Measurements from ENCODE around the gene KLHL22. TPM values are rescaled to one million over a fixed set of nuclear protein-coding genes. Genes with fewer than 3 reads are reported as not detected.

Gene KLHL22
- total and polyA plus RNA-seq, 2 of the 13 experiments (the other 11 are each of a cell fraction or from before 2014, with no cell fraction given), result 10.9 to 14.8 TPM

DNA sequence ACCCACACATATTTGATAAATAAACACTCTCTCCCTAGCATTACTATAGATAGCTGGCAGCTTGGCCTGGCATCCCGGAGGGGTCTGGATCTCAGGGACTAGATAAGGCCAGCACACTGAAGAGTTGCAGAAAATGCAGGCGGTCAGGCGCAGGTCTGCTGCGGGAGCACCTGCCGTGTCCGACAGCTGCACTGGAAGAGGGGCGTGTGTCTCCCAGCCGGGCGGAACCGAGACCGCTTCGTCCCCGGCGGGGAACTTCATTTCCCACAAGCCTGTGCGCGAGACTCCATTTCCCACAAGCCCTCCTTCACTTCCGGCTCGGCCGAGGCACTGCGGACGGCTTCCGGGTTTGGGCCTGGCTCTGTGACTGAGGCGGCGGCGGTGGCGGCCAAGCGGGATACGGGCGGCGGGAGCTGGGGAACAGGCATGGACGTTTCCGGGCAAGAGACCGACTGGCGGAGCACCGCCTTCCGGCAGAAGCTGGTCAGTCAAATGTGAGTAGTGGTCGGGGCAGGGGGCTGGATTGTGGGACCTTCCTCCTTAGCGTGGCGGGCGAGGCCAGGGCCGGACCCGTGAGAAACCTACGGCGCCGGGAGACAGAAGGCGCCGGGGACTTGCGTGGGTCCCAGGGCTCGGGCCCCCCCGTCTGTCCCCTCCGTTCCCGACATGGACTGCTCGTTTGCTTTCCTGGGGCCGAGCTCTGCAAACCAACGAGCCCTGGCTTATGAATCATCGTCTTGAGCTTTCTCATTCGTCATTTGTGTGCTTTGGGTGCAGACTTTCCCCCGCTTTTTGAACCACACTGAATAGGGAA lies 11.9 kb upstream of the KLHL22 start, which contains the start of gene MED15 (continued):
- TF ChIP-seq, protein P1, sequence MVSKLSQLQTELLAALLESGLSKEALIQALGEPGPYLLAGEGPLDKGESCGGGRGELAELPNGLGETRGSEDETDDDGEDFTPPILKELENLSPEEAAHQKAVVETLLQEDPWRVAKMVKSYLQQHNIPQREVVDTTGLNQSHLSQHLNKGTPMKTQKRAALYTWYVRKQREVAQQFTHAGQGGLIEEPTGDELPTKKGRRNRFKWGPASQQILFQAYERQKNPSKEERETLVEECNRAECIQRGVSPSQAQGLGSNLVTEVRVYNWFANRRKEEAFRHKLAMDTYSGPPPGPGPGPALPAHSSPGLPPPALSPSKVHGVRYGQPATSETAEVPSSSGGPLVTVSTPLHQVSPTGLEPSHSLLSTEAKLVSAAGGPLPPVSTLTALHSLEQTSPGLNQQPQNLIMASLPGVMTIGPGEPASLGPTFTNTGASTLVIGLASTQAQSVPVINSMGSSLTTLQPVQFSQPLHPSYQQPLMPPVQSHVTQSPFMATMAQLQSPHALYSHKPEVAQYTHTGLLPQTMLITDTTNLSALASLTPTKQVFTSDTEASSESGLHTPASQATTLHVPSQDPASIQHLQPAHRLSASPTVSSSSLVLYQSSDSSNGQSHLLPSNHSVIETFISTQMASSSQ (IDR thresholded peaks at IDR 0.05; ENCODE audit: low read depth), result no peak
- TF ChIP-seq, protein P1 (CRISPR knock-in tag; IDR thresholded peaks at IDR 0.05; ENCODE audit: borderline replicate concordance), result peak; percentile 67; the same call in 1 of the 2 replicates
- TF ChIP-seq ZNF142 (CRISPR knock-in tag; IDR thresholded peaks at IDR 0.05) (peak; percentile 93; the same call in 1 of the 2 replicates), NONO (IDR thresholded peaks at IDR 0.05) (no peak), NONO (CRISPR knock-in tag; conservative IDR thresholded peaks at IDR 0.05) (peak; percentile 84), ZNF180 (CRISPR knock-in tag; IDR thresholded peaks at IDR 0.05; ENCODE audit: borderline replicate concordance, low read depth) (peak; percentile 81; the same call in 1 of the 2 replicates), SNAPC4 (CRISPR knock-in tag; IDR thresholded peaks at IDR 0.05) (0 out of 2 replicates have a peak, but pooled peaks have one; percentile 74), ZNF775 (CRISPR knock-in tag; IDR thresholded peaks at IDR 0.05; ENCODE audit: borderline replicate concordance) (0 out of 2 replicates have a peak, but pooled peaks have one; percentile 53), ZNF773 (CRISPR knock-in tag; IDR thresholded peaks at IDR 0.05; ENCODE audit: borderline replicate concordance) (no peak), NCOA2 (CRISPR knock-in tag; IDR thresholded peaks at IDR 0.05) (peak; percentile 58)
- TF ChIP-seq, protein P2, sequence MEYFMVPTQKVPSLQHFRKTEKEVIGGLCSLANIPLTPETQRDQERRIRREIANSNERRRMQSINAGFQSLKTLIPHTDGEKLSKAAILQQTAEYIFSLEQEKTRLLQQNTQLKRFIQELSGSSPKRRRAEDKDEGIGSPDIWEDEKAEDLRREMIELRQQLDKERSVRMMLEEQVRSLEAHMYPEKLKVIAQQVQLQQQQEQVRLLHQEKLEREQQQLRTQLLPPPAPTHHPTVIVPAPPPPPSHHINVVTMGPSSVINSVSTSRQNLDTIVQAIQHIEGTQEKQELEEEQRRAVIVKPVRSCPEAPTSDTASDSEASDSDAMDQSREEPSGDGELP (IDR thresholded peaks at IDR 0.05; ENCODE audit: borderline replicate concordance, low read depth), result peak; percentile 71; the same call in 1 of the 2 replicates

Data from HepG2 (cell line).